Fibroblast of the conjunctiva (primary cell): ENCODE measurements around the gene DLG3.

Experiments
- DNase-seq: peaks from one replicate; pipeline ENCODE4 v3.0.0-alpha.2; 2010; ENCODE audit warnings: low read depth

DLG3 gene

GRCh38 chrX:70437921-70438665 lies 6.5 kb upstream of the DLG3 start:
- no peak for DNase-seq

- no peak for DNase-seq
Observed at GRCh38 chrX:70439016-70439415, 5.6 kb upstream of the DLG3 start.

- no peak for DNase-seq
Observed at GRCh38 chrX:70442224-70442623, 2.4 kb upstream of the DLG3 start.

- no peak for DNase-seq
Observed at GRCh38 chrX:70444946-70445656, 466 bp downstream of the DLG3 start.

- no peak for DNase-seq
Observed at GRCh38 chrX:70445951-70446350, 1.3 kb downstream of the DLG3 start.

- DNase-seq: no peak
Observed at GRCh38 chrX:70446380-70447350, 2.0 kb downstream of the DLG3 start.

- no peak for DNase-seq
Observed at GRCh38 chrX:70449457-70449966, 4.9 kb downstream of the DLG3 start.

- no peak for DNase-seq
Observed at GRCh38 chrX:70452143-70452733, 7.6 kb downstream of the DLG3 start.

GRCh38 chrX:70453024-70453618 lies 8.5 kb downstream of the DLG3 start:
- no peak for DNase-seq

- DNase-seq: peak; percentile 47
Observed at GRCh38 chrX:70454441-70455365, 10.1 kb downstream of the DLG3 start.

- DNase-seq: no peak
Observed at GRCh38 chrX:70455366-70456202, 10.9 kb downstream of the DLG3 start.

GRCh38 chrX:70456256-70456655 lies 11.6 kb downstream of the DLG3 start:
- no peak for DNase-seq

- DNase-seq: no peak
Observed at GRCh38 chrX:70461026-70461425, 16.4 kb downstream of the DLG3 start.

GRCh38 chrX:70464051-70464450 lies 19.4 kb downstream of the DLG3 start:
- DNase-seq: no peak

GRCh38 chrX:70466968-70467367 lies 22.3 kb downstream of the DLG3 start:
- DNase-seq: no peak

- DNase-seq: no peak
Observed at GRCh38 chrX:70468709-70469108, 24.1 kb downstream of the DLG3 start.

GRCh38 chrX:70470850-70471289 lies 26.2 kb downstream of the DLG3 start:
- DNase-seq: no peak

- DNase-seq: no peak
Observed at GRCh38 chrX:70476166-70476933, 31.7 kb downstream of the DLG3 start.
